CD4-positive, alpha-beta memory T cell (primary cell): Measurements from ENCODE around the gene STARD7. TPM values are rescaled to one million over a fixed set of nuclear protein-coding genes. Genes with fewer than 3 reads are reported as not detected.
A peak's percentile ranks its signal among the peaks of the same experiment; 100 is the strongest.

Experiments
- CTCF ChIA-PET: fragments of 350-600 bp; sonication (Branson Sonifier 250); formaldehyde crosslinking; loops from one replicate; lab custom pipeline; 2021; ENCODE audit warnings: inconsistent platforms; ENCODE audit not compliant: partially characterized antibody; lab: Charles Lee
- POLR2A ChIA-PET: fragments of 350-600 bp; sonication (Branson Sonifier 250); formaldehyde crosslinking; loops from one replicate; lab custom pipeline; 2021; ENCODE audit not compliant: partially characterized antibody; lab: Charles Lee
- DNase-seq, 5 donors: peaks; one replicate each; pipeline versions ENCODE4 v3.0.0 to v3.0.0-alpha.2; 2020 to 2022; ENCODE audit warnings: mixed read lengths in 1 of 5
- H3K27ac ChIP-seq: one replicate; pipeline ENCODE4 v1.7.0; 2013; ENCODE audit warnings: low read depth, low read length
- H3K27me3 ChIP-seq: 2 replicates; pipeline ENCODE4 v1.7.0; 2013; ENCODE audit warnings: mild to moderate bottlenecking, low read length, moderate library complexity; ENCODE audit not compliant: insufficient read depth
- H3K36me3 ChIP-seq: 2 replicates; pipeline ENCODE4 v1.7.0; 2013; ENCODE audit warnings: mild to moderate bottlenecking, low read length, moderate library complexity; ENCODE audit not compliant: insufficient read depth
- H3K4me1 ChIP-seq: 2 replicates; pipeline ENCODE4 v1.7.0; 2013; ENCODE audit warnings: mild to moderate bottlenecking, low read length, moderate library complexity; ENCODE audit not compliant: insufficient read depth
- H3K4me3 ChIP-seq, 2 donors: one replicate each; pipeline ENCODE4 v1.7.0; 2013; ENCODE audit warnings: low read length in 2 of 2, mild to moderate bottlenecking in 1 of 2
- H3K9me3 ChIP-seq, 2 donors: one replicate each; pipeline ENCODE4 v1.7.0; 2013; ENCODE audit warnings: low read length in 2 of 2, control low read depth in 1 of 2; ENCODE audit not compliant: control insufficient read depth in 1 of 2
- H3K27ac Mint-ChIP-seq, 7 donors: one replicate each; pipeline ENCODE4 v1.8.0; 2020 to 2021; ENCODE audit warnings: mixed read lengths in 7 of 7, mild to moderate bottlenecking in 6 of 7, inconsistent platforms in 3 of 7, moderate library complexity in 3 of 7
- H3K27me3 Mint-ChIP-seq, 2 donors: one replicate each; pipeline ENCODE4 v1.8.0; 2020 to 2021; ENCODE audit warnings: mixed read lengths in 2 of 2
- H3K36me3 Mint-ChIP-seq, 2 donors: one replicate each; pipeline ENCODE4 v1.8.0; 2020 to 2021; ENCODE audit warnings: mixed read lengths in 2 of 2, inconsistent platforms in 1 of 2, mild to moderate bottlenecking in 1 of 2
- H3K4me1 Mint-ChIP-seq, 4 donors: one replicate each; pipeline ENCODE4 v1.8.0; 2020 to 2021; ENCODE audit warnings: mixed read lengths in 4 of 4, mild to moderate bottlenecking in 1 of 4
- H3K4me3 Mint-ChIP-seq, 8 donors: one replicate each; pipeline ENCODE4 v1.8.0; 2020 to 2021; ENCODE audit warnings: mixed read lengths in 8 of 8, mild to moderate bottlenecking in 7 of 8, moderate library complexity in 6 of 8, inconsistent platforms in 3 of 8
- H3K9me3 Mint-ChIP-seq, 8 donors: one replicate each; pipeline ENCODE4 v1.8.0; 2020 to 2021; ENCODE audit warnings: mixed read lengths in 8 of 8, mild to moderate bottlenecking in 5 of 8, inconsistent platforms in 3 of 8, moderate library complexity in 1 of 8
- intact Hi-C: fragments of 100-400 bp; cut with micrococcal nuclease; formaldehyde crosslinking; loops from one replicate; pipeline ENCODE4 v1.15.1; 2023
- polyA plus RNA-seq, 2 donors: library from polyadenylated mRNA; unstranded; fragments of 300-500 nt; fragmentation: Illumina TruSeq; gene quantifications; one replicate each; pipeline ENCODE4 v1.2.3, GENCODE V29; 2021
- total RNA-seq, 2 experiments: library from RNA; stranded (reverse); gene quantifications; one replicate each; pipeline ENCODE4 v1.2.3, GENCODE V29; 2021

STARD7 gene
- total and polyA plus RNA-seq, 4 experiments from 2014 or later = 84.9 to 196 (median 101) TPM

GRCh38 chr2:96188821-96189526 lies 19.7 kb downstream of the STARD7 start:
- no peak overlapping the region for H3K4me3 Mint-ChIP-seq
- no peak for DNase-seq
- H3K4me3 ChIP-seq = no peak overlapping the region
- intact Hi-C loops = no loop called here
- H3K9me3 Mint-ChIP-seq = no peaks in the 10 kb centered on the region
- ChIA-PET CTCF (interaction anchor here (0.7 to 1.2 kb wide), 2 partner anchors 30 to 50 kb away, joined by 3 read pairs; no protein-coding TSS in a partner anchor), POLR2A (no interaction called here)
- no peak overlapping the region for H3K27ac ChIP-seq
- H3K27ac Mint-ChIP-seq = no peak overlapping the region
- H3K36me3 Mint-ChIP-seq = peaks cover 58 to 71% of the 10 kb centered on the region in 2 donors
- no peaks in the 10 kb centered on the region for H3K4me1 ChIP-seq
- peaks cover 64% of the 10 kb centered on the region for H3K36me3 ChIP-seq
- no peaks in the 10 kb centered on the region for H3K27me3 ChIP-seq
- no peaks in the 10 kb centered on the region for H3K9me3 ChIP-seq
- no peaks in the 10 kb centered on the region for H3K27me3 Mint-ChIP-seq
- peaks cover 0 to 12% (median 3%) of the 10 kb centered on the region in 4 donors for H3K4me1 Mint-ChIP-seq

- no peak overlapping the region for H3K4me3 ChIP-seq
- peaks cover 36 to 49% of the 10 kb centered on the region in 2 donors for H3K36me3 Mint-ChIP-seq
Observed at GRCh38 chr2:96186562-96186961, 22.1 kb downstream of the STARD7 start.

GRCh38 chr2:96185516-96185915 lies 23.1 kb downstream of the STARD7 start:
- peak overlapping the region in 2 of 7 donors; percentile 29 to 62 for H3K27ac Mint-ChIP-seq
- no peak for DNase-seq
- CTCF ChIA-PET = interaction anchor here (1.7 to 2.6 kb wide), 2 partner anchors 11 to 47 kb away, joined by 5 to 8 read pairs; partner anchors contain the start of gene ASTL
- no peaks in the 10 kb centered on the region for H3K27me3 Mint-ChIP-seq
- intact Hi-C loops = no loop called here
- no peaks in the 10 kb centered on the region for H3K9me3 Mint-ChIP-seq
- POLR2A ChIA-PET = no interaction called here
- no peaks in the 10 kb centered on the region for H3K27me3 ChIP-seq
- H3K36me3 Mint-ChIP-seq = peaks cover 31 to 43% of the 10 kb centered on the region in 2 donors
- no peak overlapping the region for H3K27ac ChIP-seq
- peaks cover 0 to 5% (median 3%) of the 10 kb centered on the region in 4 donors for H3K4me1 Mint-ChIP-seq
- no peaks in the 10 kb centered on the region for H3K9me3 ChIP-seq
- H3K4me1 ChIP-seq = no peaks in the 10 kb centered on the region
- H3K4me3 Mint-ChIP-seq = no peak overlapping the region
- H3K36me3 ChIP-seq = peaks cover 32% of the 10 kb centered on the region
- no peak overlapping the region for H3K4me3 ChIP-seq

More at GRCh38 chr2:96186562-96186961, 22.1 kb downstream of the STARD7 start:
- Mint-ChIP-seq H3K27me3 (no peaks in the 10 kb centered on the region), H3K4me1 (peaks cover 0 to 2% (median 0%) of the 10 kb centered on the region in 4 donors), H3K9me3 (no peaks in the 10 kb centered on the region), H3K27ac (peak overlapping the region in 1 of 7 donors; percentile 56), H3K4me3 (no peak overlapping the region)
- no peaks in the 10 kb centered on the region for H3K27me3 ChIP-seq
- POLR2A ChIA-PET = no interaction called here
- H3K27ac ChIP-seq = no peak overlapping the region
- peaks cover 40% of the 10 kb centered on the region for H3K36me3 ChIP-seq
- CTCF ChIA-PET = interaction anchor here (1.7 to 2.6 kb wide), 2 partner anchors 12 to 48 kb away, joined by 5 to 8 read pairs; partner anchors contain the start of gene ASTL
- no peak for DNase-seq
- H3K9me3 ChIP-seq = no peaks in the 10 kb centered on the region
- no peaks in the 10 kb centered on the region for H3K4me1 ChIP-seq
- intact Hi-C loops = no loop called here

GRCh38 chr2:96184989-96185388 lies 23.6 kb downstream of the STARD7 start:
- Mint-ChIP-seq H3K27me3 (no peaks in the 10 kb centered on the region), H3K4me1 (peaks cover 0 to 5% (median 3%) of the 10 kb centered on the region in 4 donors), H3K27ac (peak overlapping the region in 3 of 7 donors; percentile 2 to 62 (median 59)), H3K9me3 (no peaks in the 10 kb centered on the region), H3K36me3 (peaks cover 31 to 43% of the 10 kb centered on the region in 2 donors), H3K4me3 (no peak overlapping the region)
- Histone ChIP-seq H3K36me3 (peaks cover 32% of the 10 kb centered on the region), H3K4me3 (no peak overlapping the region), H3K9me3 (no peaks in the 10 kb centered on the region), H3K4me1 (no peaks in the 10 kb centered on the region), H3K27me3 (no peaks in the 10 kb centered on the region), H3K27ac (no peak overlapping the region)
- intact Hi-C loops = no loop called here
- no peak for DNase-seq
- ChIA-PET POLR2A (no interaction called here), CTCF (interaction anchor here (0.8 to 1.7 kb wide), 2 partner anchors 11 kb away, joined by 3 to 5 read pairs; no protein-coding TSS in a partner anchor)

DNA sequence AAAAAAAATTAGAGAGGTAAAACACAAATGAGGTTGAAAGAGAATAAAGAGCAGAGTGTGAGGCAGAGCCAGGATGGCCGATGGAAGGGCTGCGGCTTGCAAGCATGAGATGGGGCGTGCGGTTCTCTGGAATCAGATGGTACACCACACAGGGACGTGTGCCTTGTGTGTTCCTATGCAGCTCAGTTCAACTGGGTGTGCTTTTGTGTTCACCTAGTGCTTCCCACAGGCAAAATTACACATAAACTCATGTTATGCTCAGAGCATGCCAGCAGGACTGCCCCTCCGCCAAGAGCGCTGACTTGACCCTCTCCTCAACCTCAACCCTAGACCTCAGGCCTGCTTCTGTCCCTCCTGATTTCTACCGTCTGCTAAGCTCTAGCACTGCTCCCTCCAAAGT lies 24.4 kb downstream of the STARD7 start:
- Mint-ChIP-seq H3K27me3 (no peaks in the 10 kb centered on the region), H3K4me3 (no peak overlapping the region), H3K36me3 (peaks cover 31 to 42% of the 10 kb centered on the region in 2 donors), H3K4me1 (peaks cover 0 to 5% (median 3%) of the 10 kb centered on the region in 4 donors), H3K27ac (peak overlapping the region in 3 of 7 donors; percentile 16 to 82 (median 38)), H3K9me3 (no peaks in the 10 kb centered on the region)
- Histone ChIP-seq H3K27ac (no peak overlapping the region), H3K27me3 (no peaks in the 10 kb centered on the region), H3K4me1 (no peaks in the 10 kb centered on the region), H3K4me3 (no peak overlapping the region), H3K9me3 (no peaks in the 10 kb centered on the region), H3K36me3 (peaks cover 31% of the 10 kb centered on the region)
- intact Hi-C loops = no loop called here
- DNase-seq = no peak
- POLR2A ChIA-PET = no interaction called here
- CTCF ChIA-PET = interaction anchor here (0.8 kb wide), 1 partner anchor 10 kb away, joined by 3 read pairs; no protein-coding TSS in a partner anchor

DNA sequence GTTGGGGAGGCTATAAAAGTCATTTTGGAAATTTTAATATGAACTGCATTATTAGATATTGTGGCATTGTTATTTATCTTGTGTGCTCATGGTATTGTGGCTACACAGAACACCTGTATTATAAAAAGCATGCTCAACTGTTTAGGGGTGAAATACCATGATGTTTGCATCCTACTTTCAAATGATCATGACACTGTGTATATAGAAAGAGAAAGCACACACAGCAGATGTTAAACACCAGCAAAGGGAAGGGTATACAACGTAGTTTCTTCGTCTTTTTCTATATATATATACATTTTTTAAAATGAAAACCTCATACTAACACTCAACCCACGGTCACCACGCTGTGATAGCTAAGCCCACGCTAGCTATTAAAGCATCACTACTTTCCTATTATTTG lies 27.1 kb downstream of the STARD7 start:
- Mint-ChIP-seq H3K36me3 (peaks cover 23 to 26% of the 10 kb centered on the region in 2 donors), H3K27me3 (no peaks in the 10 kb centered on the region), H3K27ac (no peak overlapping the region), H3K4me3 (no peak overlapping the region), H3K9me3 (no peaks in the 10 kb centered on the region), H3K4me1 (peaks cover 0 to 5% (median 3%) of the 10 kb centered on the region in 4 donors)
- CTCF ChIA-PET = interaction anchor here (3.6 kb wide), 1 partner anchor 44 kb away, joined by 39 read pairs; the partner anchor contains the start of gene ASTL
- intact Hi-C loops = no loop called here
- DNase-seq = no peak
- POLR2A ChIA-PET = interaction anchor here (1.5 kb wide), 1 partner anchor 39 kb away, joined by 3 read pairs; no protein-coding TSS in a partner anchor
- no peak overlapping the region for H3K27ac ChIP-seq
- H3K4me1 ChIP-seq = no peaks in the 10 kb centered on the region
- peaks cover 16% of the 10 kb centered on the region for H3K36me3 ChIP-seq
- H3K27me3 ChIP-seq = no peaks in the 10 kb centered on the region
- H3K9me3 ChIP-seq = no peaks in the 10 kb centered on the region
- H3K4me3 ChIP-seq = no peak overlapping the region

- Histone ChIP-seq H3K9me3 (no peaks in the 10 kb centered on the region), H3K27ac (no peak overlapping the region), H3K36me3 (peaks cover 7% of the 10 kb centered on the region), H3K27me3 (no peaks in the 10 kb centered on the region), H3K4me1 (no peaks in the 10 kb centered on the region), H3K4me3 (no peak overlapping the region)
- no peak for DNase-seq
- Mint-ChIP-seq H3K9me3 (no peaks in the 10 kb centered on the region), H3K36me3 (peaks cover 13 to 16% of the 10 kb centered on the region in 2 donors), H3K4me3 (no peak overlapping the region), H3K4me1 (peaks cover 0 to 5% (median 3%) of the 10 kb centered on the region in 4 donors), H3K27ac (no peak overlapping the region), H3K27me3 (no peaks in the 10 kb centered on the region)
- intact Hi-C loops = no loop called here
- POLR2A ChIA-PET = interaction anchor here (1.1 kb wide), 1 partner anchor 42 kb away, joined by 4 read pairs; no protein-coding TSS in a partner anchor
- CTCF ChIA-PET = interaction anchor here (0.9 to 3.6 kb wide), 2 partner anchors 40 to 43 kb away, joined by 3 to 39 read pairs; partner anchors contain the start of gene ASTL
Observed at GRCh38 chr2:96180521-96180920, 28.1 kb downstream of the STARD7 start.
